C4-2B (cell line): Measurements from ENCODE around the gene MRPL55.

Source experiments
- H3K27ac ChIP-seq: fragments of 450-650 bp; 2 replicates; pipeline ENCODE4 v1.5.1; 2017
- ZFX ChIP-seq: fragments of 450-650 bp; IDR thresholded peaks from 2 replicates; pipeline ENCODE4 v1.6.1; 2017
- TF ChIP-seq, protein P1 (sequence below): fragments of 450-650 bp; conservative IDR thresholded peaks from 2 replicates; pipeline ENCODE4 v1.5.1; 2017; ENCODE audit warnings: mild to moderate bottlenecking

Gene MRPL55

DNA sequence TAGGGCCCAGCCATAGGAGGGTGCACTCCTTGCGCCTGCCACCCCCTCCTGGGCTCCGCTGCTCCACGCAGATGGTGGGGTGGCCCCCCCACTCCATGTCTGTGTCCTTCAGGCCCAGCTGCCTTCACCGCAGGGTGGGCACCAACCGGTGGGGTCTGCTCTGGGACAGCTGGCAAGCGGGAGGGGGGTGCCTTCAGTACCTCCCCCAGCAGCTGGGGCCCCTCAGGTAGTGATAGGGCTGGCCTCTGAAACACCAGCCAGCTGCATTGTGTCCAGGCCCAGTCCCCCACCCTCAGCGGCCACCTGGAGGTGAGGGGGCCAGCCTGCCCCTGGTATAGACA lies 41.0 kb upstream of the MRPL55 start:
- TF ChIP-seq, protein P1, sequence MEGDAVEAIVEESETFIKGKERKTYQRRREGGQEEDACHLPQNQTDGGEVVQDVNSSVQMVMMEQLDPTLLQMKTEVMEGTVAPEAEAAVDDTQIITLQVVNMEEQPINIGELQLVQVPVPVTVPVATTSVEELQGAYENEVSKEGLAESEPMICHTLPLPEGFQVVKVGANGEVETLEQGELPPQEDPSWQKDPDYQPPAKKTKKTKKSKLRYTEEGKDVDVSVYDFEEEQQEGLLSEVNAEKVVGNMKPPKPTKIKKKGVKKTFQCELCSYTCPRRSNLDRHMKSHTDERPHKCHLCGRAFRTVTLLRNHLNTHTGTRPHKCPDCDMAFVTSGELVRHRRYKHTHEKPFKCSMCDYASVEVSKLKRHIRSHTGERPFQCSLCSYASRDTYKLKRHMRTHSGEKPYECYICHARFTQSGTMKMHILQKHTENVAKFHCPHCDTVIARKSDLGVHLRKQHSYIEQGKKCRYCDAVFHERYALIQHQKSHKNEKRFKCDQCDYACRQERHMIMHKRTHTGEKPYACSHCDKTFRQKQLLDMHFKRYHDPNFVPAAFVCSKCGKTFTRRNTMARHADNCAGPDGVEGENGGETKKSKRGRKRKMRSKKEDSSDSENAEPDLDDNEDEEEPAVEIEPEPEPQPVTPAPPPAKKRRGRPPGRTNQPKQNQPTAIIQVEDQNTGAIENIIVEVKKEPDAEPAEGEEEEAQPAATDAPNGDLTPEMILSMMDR: no peak
- no peak for TF ChIP-seq ZFX
- no peak overlapping the region for H3K27ac ChIP-seq

DNA sequence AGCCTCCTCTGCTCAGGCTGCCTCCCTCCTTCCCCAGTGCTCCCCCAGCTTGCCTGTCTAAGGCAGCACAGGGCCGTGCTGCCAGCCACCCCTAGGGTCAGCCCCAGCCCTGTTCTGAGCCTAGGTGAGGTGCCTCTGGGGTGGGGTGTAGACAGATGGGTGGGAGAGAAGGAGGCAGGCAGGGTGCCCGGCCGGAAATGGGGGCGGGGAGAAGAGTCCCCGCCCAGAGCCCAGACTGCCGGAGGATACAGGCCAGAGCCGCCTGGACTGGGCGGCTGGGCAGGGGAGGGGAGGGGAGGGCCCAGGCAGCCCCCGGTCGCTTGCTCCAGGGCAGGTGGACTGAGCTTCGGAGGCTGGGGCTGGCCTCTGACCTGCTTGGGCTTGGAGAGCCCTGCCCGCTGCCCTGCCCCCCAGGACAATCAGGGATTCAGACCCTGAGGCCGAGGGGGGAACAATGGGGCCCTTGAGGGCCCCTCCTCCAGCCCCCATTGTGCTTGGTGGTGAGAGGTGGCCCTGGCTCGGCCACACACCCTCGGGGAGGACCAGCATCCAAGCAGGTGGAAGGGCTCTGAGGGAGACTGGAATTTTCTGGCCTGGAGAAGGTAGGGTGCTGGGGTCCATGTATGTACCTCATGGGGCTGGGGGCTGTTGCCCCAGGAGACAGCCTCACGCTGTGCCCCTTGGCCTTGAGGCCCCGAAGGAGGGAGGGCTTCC lies 40.5 kb upstream of the MRPL55 start, which contains the start of gene GJC2:
Gene GJC2, plus strand, starts transcription at position 525 of the 714 bp plus-strand sequence. CDS start 7,829 bp downstream, outside the sequence.
- TF ChIP-seq, protein P1: no peak
- TF ChIP-seq ZFX: no peak

DNA sequence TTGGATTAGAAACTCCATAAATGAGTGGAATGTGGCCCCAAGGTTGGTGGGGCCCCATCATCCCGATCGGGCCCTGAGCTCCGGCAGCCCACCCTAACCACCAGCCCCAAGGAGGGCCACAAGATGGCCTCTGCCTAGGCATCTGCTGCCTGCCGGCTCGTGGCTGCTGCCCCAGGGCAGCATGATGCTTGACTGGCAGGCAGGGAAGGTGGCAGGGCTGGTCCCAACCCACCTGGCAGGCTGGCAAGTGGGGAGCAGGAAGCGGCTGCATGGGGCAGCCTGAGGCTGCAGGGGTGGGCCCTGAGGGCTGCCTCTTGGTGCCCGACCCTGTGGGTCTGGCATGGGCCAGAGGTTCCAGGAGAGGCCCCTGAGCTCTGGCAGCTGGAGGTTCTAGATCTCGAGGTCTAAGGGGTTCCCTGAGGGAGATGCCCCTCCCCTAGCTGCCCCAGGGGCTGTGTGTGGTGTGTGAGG lies 39.9 kb upstream of the MRPL55 start:
- no peak overlapping the region for H3K27ac ChIP-seq
- TF ChIP-seq ZFX: no peak
- TF ChIP-seq, protein P1: no peak

More for the DNA sequence above, 40.5 kb upstream of the MRPL55 start, which contains the start of gene GJC2:
- no peak within 1 kb of the TSS for H3K27ac ChIP-seq

DNA sequence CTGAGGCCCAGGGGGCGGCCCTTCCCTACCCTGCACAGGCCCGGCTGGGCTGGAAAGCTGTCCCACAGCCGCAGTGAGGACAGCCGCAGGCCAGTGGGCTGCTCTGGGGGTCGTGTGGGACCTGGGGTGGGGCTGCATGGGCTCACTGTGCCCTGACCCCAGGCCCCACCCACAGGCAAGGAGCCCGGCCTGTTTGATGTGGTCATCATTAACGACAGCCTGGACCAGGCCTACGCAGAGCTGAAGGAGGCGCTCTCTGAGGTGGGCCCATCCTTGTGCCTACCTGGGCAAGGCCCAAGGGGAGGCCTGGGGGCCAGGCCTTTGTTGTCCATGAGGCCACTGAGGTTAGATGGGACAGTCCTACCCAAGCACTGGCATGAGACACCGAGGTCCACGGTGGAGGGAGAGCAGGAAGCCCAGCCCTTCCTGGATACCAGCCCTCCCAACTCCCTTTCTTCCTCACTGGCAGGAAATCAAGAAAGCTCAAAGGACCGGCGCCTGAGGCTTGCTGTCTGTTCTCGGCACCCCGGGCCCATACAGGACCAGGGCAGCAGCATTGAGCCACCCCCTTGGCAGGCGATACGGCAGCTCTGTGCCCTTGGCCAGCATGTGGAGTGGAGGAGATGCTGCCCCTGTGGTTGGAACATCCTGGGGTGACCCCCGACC lies 39.2 kb upstream of the MRPL55 start:
- TF ChIP-seq ZFX: no peak
- TF ChIP-seq, protein P1: no peak
- no peak overlapping the region for H3K27ac ChIP-seq

DNA sequence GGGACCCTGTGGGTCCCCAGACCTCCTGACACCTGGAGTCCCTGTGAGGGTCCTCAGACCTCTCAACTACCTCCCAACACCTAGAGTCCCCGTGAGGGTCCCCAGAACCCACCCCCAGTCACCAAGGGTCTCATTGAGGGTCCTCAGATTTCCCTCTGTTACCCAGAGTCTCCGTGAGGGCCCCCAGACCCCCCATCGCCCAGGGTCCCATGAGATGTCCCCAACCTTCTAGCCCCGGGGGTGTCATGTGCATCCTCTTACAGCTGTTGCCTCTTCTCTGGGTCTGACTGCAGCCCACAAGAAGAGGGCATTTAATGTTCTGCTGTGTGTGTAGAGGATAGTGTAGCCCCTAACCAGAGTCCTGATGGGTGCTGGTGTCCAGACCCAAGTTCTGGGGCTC lies 38.7 kb upstream of the MRPL55 start:
- no peak overlapping the region for H3K27ac ChIP-seq

DNA sequence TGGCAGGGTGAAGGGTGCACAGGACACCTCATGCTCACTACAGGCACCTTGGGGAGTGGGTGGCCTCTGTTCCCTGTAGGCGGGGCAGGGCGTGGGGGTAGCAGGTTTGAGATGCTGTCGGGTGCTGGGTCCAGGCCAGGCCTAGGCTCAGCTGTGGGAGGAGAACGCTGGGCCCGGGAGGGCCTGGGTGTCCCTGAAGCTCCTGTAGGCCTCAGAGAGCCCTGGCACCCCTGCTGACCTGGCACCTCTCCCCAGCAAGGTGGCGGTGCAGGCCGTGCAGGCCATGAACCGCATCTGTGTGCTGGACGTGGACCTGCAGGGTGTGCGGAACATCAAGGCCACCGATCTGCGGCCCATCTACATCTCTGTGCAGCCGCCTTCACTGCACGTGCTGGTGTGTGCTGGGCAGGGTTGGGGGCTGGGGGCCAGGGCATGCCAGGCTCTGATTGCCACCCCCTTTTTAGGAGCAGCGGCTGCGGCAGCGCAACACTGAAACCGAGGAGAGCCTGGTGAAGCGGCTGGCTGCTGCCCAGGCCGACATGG lies 38.1 kb upstream of the MRPL55 start:
- no peak overlapping the region for H3K27ac ChIP-seq
- TF ChIP-seq, protein P1: no peak
- TF ChIP-seq ZFX: no peak

More for the DNA sequence above, 38.7 kb upstream of the MRPL55 start:
- TF ChIP-seq, protein P1: no peak
- no peak for TF ChIP-seq ZFX
